Measurements from ENCODE around the gene CTNND2. TPM values are rescaled to one million over a fixed set of nuclear protein-coding genes. Genes with fewer than 3 reads are reported as not detected.
"Not testable (repeated sequence)": the region's sequence is repeated elsewhere in the genome, so short reads cannot be mapped to it uniquely, and the experiment has no call there.

The CTNND2 gene
- total RNA-seq, 1 donor from 2014 or later, result 10.1 TPM

- intact Hi-C loops (cut with DNase I), result no loop called here
- DNase-seq (ENCODE audit: low spot score) (no peak), ATAC-seq (no peak)
These were observed 584.2 kb downstream of the CTNND2 start for GRCh38 chr5:11319836-11320580.

- ATAC-seq; DNase-seq (ENCODE audit: low spot score); intact Hi-C loops (cut with DNase I): not testable (repeated sequence)
These were observed 590.6 kb downstream of the CTNND2 start for GRCh38 chr5:11313694-11314093.

- ATAC-seq (peak; percentile 20), DNase-seq (ENCODE audit: low spot score) (no peak)
- intact Hi-C loops (cut with DNase I), result no loop called here
These were observed 592.5 kb downstream of the CTNND2 start for GRCh38 chr5:11311731-11312130.

GRCh38 chr5:11311272-11311671, 593.0 kb downstream of the CTNND2 start:
- intact Hi-C loops (cut with DNase I), result no loop called here
- ATAC-seq, result peak; percentile 15
- no peak for DNase-seq (ENCODE audit: low spot score)

- DNase-seq (ENCODE audit: low spot score), result no peak
- intact Hi-C loops (cut with DNase I), result no loop called here
- no peak for ATAC-seq
These were observed 594.1 kb downstream of the CTNND2 start for GRCh38 chr5:11310158-11310557.

- DNase-seq (ENCODE audit: low spot score) (no peak), ATAC-seq (no peak)
- intact Hi-C loops (cut with DNase I), result loop anchor here (2.0 kb wide), 1 partner anchor 28 kb away; no protein-coding TSS in a partner anchor
These were observed 597.9 kb downstream of the CTNND2 start for GRCh38 chr5:11306365-11306764.

- DNase-seq (ENCODE audit: low spot score) (no peak), ATAC-seq (no peak)
- intact Hi-C loops (cut with DNase I), result no loop called here
These were observed 599.0 kb downstream of the CTNND2 start for GRCh38 chr5:11305245-11305644.

- ATAC-seq, result no peak
- no peak for DNase-seq (ENCODE audit: low spot score)
- intact Hi-C loops (cut with DNase I), result no loop called here
These were observed 599.6 kb downstream of the CTNND2 start for GRCh38 chr5:11304641-11305040.

- intact Hi-C loops (cut with DNase I), result no loop called here
- DNase-seq (ENCODE audit: low spot score) (no peak), ATAC-seq (peak; percentile 57)
These were observed 601.6 kb downstream of the CTNND2 start for GRCh38 chr5:11302663-11303062.

GRCh38 chr5:11301171-11301570, 603.1 kb downstream of the CTNND2 start:
- no peak for ATAC-seq
- intact Hi-C loops (cut with DNase I), result no loop called here
- no peak for DNase-seq (ENCODE audit: low spot score)

- ATAC-seq (no peak), DNase-seq (ENCODE audit: low spot score) (no peak)
- intact Hi-C loops (cut with DNase I), result no loop called here
These were observed 603.5 kb downstream of the CTNND2 start for GRCh38 chr5:11300736-11301135.

- no peak for ATAC-seq
- no peak for DNase-seq (ENCODE audit: low spot score)
- intact Hi-C loops (cut with DNase I), result no loop called here
These were observed 605.4 kb downstream of the CTNND2 start for GRCh38 chr5:11298877-11299276.

GRCh38 chr5:11293523-11293922, 610.7 kb downstream of the CTNND2 start:
- DNase-seq (ENCODE audit: low spot score) (no peak), ATAC-seq (no peak)
- intact Hi-C loops (cut with DNase I), result no loop called here

- DNase-seq (ENCODE audit: low spot score) (no peak), ATAC-seq (no peak)
- intact Hi-C loops (cut with DNase I), result no loop called here
These were observed 611.4 kb downstream of the CTNND2 start for GRCh38 chr5:11292648-11293356.

GRCh38 chr5:11289733-11290132, 614.5 kb downstream of the CTNND2 start:
- DNase-seq (ENCODE audit: low spot score) (no peak), ATAC-seq (no peak)
- intact Hi-C loops (cut with DNase I), result no loop called here

GRCh38 chr5:11289208-11289607, 615.0 kb downstream of the CTNND2 start:
- intact Hi-C loops (cut with DNase I), result no loop called here
- ATAC-seq, result no peak
- DNase-seq (ENCODE audit: low spot score), result no peak

- no peak for ATAC-seq
- DNase-seq (ENCODE audit: low spot score), result no peak
- intact Hi-C loops (cut with DNase I), result no loop called here
These were observed 622.4 kb downstream of the CTNND2 start for GRCh38 chr5:11281842-11282241.

- intact Hi-C loops (cut with DNase I), result no loop called here
- ATAC-seq (no peak), DNase-seq (ENCODE audit: low spot score) (no peak)
These were observed 626.9 kb downstream of the CTNND2 start for GRCh38 chr5:11277323-11277722.

- intact Hi-C loops (cut with DNase I), result no loop called here
- ATAC-seq (no peak), DNase-seq (ENCODE audit: low spot score) (no peak)
These were observed 630.9 kb downstream of the CTNND2 start for GRCh38 chr5:11273180-11273903.

GRCh38 chr5:11269515-11269914, 634.7 kb downstream of the CTNND2 start:
- intact Hi-C loops (cut with DNase I), result loop anchor here (10.0 kb wide), 1 partner anchor 225 kb away; no protein-coding TSS in a partner anchor
- ATAC-seq, result no peak
- no peak for DNase-seq (ENCODE audit: low spot score)
